HCT116 (cell line): ENCODE results near the gene ITGA1. TPM values are rescaled to one million over a fixed set of nuclear protein-coding genes. Genes with fewer than 3 reads are reported as not detected.

Experiments used
- ATAC-seq: fragments of 200-7000 bp; cut with Tn5 transposase; 2 replicates; pipeline ENCODE4 v1.9.1; 2020; ENCODE audit warnings: mild to moderate bottlenecking, moderate library complexity
- BruUV-seq: library from RNA; stranded (reverse); fragments of 400-500 nt; replicated peaks from 2 replicates; lab custom pipeline; 2021; lab: Mats Ljungman, UMichigan
- CTCF ChIA-PET: fragments of 300-600 bp; sonication (Branson Sonifier 250); formaldehyde crosslinking; loops from one replicate; lab custom pipeline; 2021; ENCODE audit warnings: antibody characterized with exemption; lab: Charles Lee
- POLR2A ChIA-PET: fragments of 300-600, 350-600 bp; sonication (Branson Sonifier 250); formaldehyde crosslinking; loops from one replicate; lab custom pipeline; 2021; ENCODE audit warnings: antibody characterized with exemption; lab: Charles Lee
- RAD21 ChIA-PET, 2 experiments: fragments of 300-600 bp; sonication (Branson Sonifier 250); formaldehyde crosslinking; loops; one replicate each; lab custom pipeline; 2023; ENCODE audit warnings: low total read pairs in 2 of 2; ENCODE audit not compliant: uncharacterized antibody in 2 of 2, unreplicated experiment in 2 of 2, low non-redundant PET in 1 of 2; lab: Charles Lee
- DNase-seq: peaks from one replicate; pipeline ENCODE4 v3.0.0-alpha.2; 2010; ENCODE audit warnings: low read depth, low spot score
- H2AFZ ChIP-seq: fragments of 200-600 bp; shearing (Covaris generic), sonication (generic); 2 replicates; pipeline ENCODE4 v1.6.1; 2017; ENCODE audit warnings: low read depth, mixed run types, mixed read lengths, antibody characterized with exemption, low read length; ENCODE audit not compliant: poor library complexity, severe bottlenecking
- H3K27ac ChIP-seq: 2 replicates; pipeline ENCODE4 v1.5.1; 2012; ENCODE audit warnings: low read depth, low read length
- H3K27me3 ChIP-seq: fragments of 200-600 bp; sonication (generic); 2 replicates; pipeline ENCODE4 v1.6.1; 2016; ENCODE audit warnings: mixed run types, low read length, mixed read lengths; ENCODE audit not compliant: insufficient read depth
- H3K36me3 ChIP-seq, 2 experiments: fragments of 200-500 bp in 1 of 2; fragments of 200-600 bp in 1 of 2; sonication (Bioruptor generic) in 1 of 2; sonication (generic) in 1 of 2; 2 replicates each; pipeline versions ENCODE4 v1.5.1 to v1.6.1; 2014 to 2016; ENCODE audit warnings: low read length in 2 of 2, inconsistent platforms in 1 of 2, mixed read lengths in 1 of 2, mixed run types in 1 of 2; ENCODE audit not compliant: insufficient read depth in 2 of 2, control insufficient read depth in 1 of 2
- H3K4me1 ChIP-seq, 2 experiments: fragments of 200-600 bp in 1 of 2; sonication (generic) in 1 of 2; 2 replicates each; pipeline versions ENCODE4 v1.5.1 to v1.6.1; 2012 to 2017; ENCODE audit warnings: low read length in 2 of 2, inconsistent platforms in 1 of 2, mild to moderate bottlenecking in 1 of 2, mixed read lengths in 1 of 2, mixed run types in 1 of 2, moderate library complexity in 1 of 2; ENCODE audit not compliant: insufficient read depth in 2 of 2, control insufficient read depth in 1 of 2
- H3K4me2 ChIP-seq: fragments of 200-600 bp; sonication (generic); 2 replicates; pipeline ENCODE4 v1.6.1; 2017; ENCODE audit warnings: mixed run types, low read length, mixed read lengths
- H3K4me3 ChIP-seq, 2 experiments: fragments of 200-600 bp in 1 of 2; sonication (generic) in 1 of 2; replicated peaks in 1 of 2; 2 replicates each; pipeline ENCODE4 v1.5.1; 2011 to 2016; ENCODE audit warnings: low read length in 2 of 2, control low read depth in 1 of 2, low read depth in 1 of 2, mild to moderate bottlenecking in 1 of 2, mixed read lengths in 1 of 2, mixed run types in 1 of 2
- H3K79me2 ChIP-seq: fragments of 200-600 bp; sonication (generic); 2 replicates; pipeline ENCODE4 v1.6.1; 2017; ENCODE audit warnings: mild to moderate bottlenecking, mixed run types, low read length, moderate library complexity, mixed read lengths; ENCODE audit not compliant: insufficient read depth
- H3K9ac ChIP-seq: fragments of 200-600 bp; sonication (generic); 2 replicates; pipeline ENCODE4 v1.6.1; 2016; ENCODE audit warnings: low read length, mixed read lengths
- H3K9me2 ChIP-seq: fragments of 200-600 bp; sonication (generic), shearing (Covaris generic); 2 replicates; pipeline ENCODE4 v1.6.1; 2017; ENCODE audit warnings: mixed run types, mild to moderate bottlenecking, moderate library complexity; ENCODE audit not compliant: insufficient read depth
- H3K9me3 ChIP-seq, 2 experiments: fragments of 200-500 bp in 1 of 2; fragments of 200-600 bp in 1 of 2; sonication (Bioruptor generic) in 1 of 2; sonication (generic) in 1 of 2; 2 replicates each; pipeline ENCODE4 v1.6.1; 2014 to 2017; ENCODE audit warnings: low read length in 2 of 2, mixed read lengths in 2 of 2, inconsistent platforms in 1 of 2, low read depth in 1 of 2, mild to moderate bottlenecking in 1 of 2, mixed run types in 1 of 2, moderate library complexity in 1 of 2; ENCODE audit not compliant: control insufficient read depth in 1 of 2, insufficient read depth in 1 of 2
- H4K20me1 ChIP-seq: fragments of 200-600 bp; sonication (generic), shearing (Covaris generic); 2 replicates; pipeline ENCODE4 v1.6.1; 2017; ENCODE audit warnings: mixed run types, mild to moderate bottlenecking, moderate library complexity; ENCODE audit not compliant: insufficient read depth
- EZH2phosphoT487 ChIP-seq: fragments of 200-600 bp; IDR thresholded peaks from 2 replicates; pipeline ENCODE4 v1.6.1; 2018; ENCODE audit warnings: antibody characterized with exemption, borderline replicate concordance
- FOSL1 ChIP-seq: IDR thresholded peaks from 2 replicates; pipeline ENCODE4 v1.6.1; 2012; ENCODE audit warnings: low read depth
- MAX ChIP-seq: IDR thresholded peaks from 2 replicates; pipeline ENCODE4 v1.6.1; 2012
- POLR2A ChIP-seq: IDR thresholded peaks from 2 replicates; pipeline ENCODE4 v1.7.0; 2011; ENCODE audit warnings: borderline replicate concordance; ENCODE audit not compliant: insufficient read depth, insufficient read length; ENCODE audit errors: extremely low read depth
- POLR2AphosphoS5 ChIP-seq: IDR thresholded peaks from 2 replicates; pipeline ENCODE4 v1.6.1; 2011; ENCODE audit warnings: mild to moderate bottlenecking, low read depth, low read length, moderate library complexity
- SP1 ChIP-seq: IDR thresholded peaks from 2 replicates; pipeline ENCODE4 v1.6.1; 2012; ENCODE audit warnings: low read depth
- intact Hi-C: fragments of 100-400 bp; cut with micrococcal nuclease; formaldehyde crosslinking; loops from 2 replicates; pipeline ENCODE4 v1.10.0; 2022
- total RNA-seq: library from RNA; stranded (reverse); gene quantifications from one replicate; pipeline ENCODE4 v1.2.1, GENCODE V29; 2021; ENCODE audit not compliant: unreplicated experiment

Gene ITGA1
- total RNA-seq, 1 experiment from 2014 or later = 1.8 TPM

- Histone ChIP-seq H2AFZ (no peak overlapping the region), H3K27me3 (no peaks in the 10 kb centered on the region), H3K9me3 (no peaks in the 10 kb centered on the region), H3K9ac (no peak overlapping the region), H3K4me1 (no peaks in the 10 kb centered on the region), H3K4me3 (no peak overlapping the region), H4K20me1 (no peaks in the 10 kb centered on the region), H3K9me2 (no peaks in the 10 kb centered on the region), H3K4me2 (no peak overlapping the region), H3K79me2 (no peaks in the 10 kb centered on the region), H3K27ac (no peak overlapping the region), H3K36me3 (no peaks in the 10 kb centered on the region)
- DNase-seq = no peak
- ChIA-PET CTCF (no interaction called here), RAD21 (no interaction called here), POLR2A (no interaction called here)
- intact Hi-C loops = no loop called here
- ATAC-seq = no peak
- TF ChIP-seq EZH2phosphoT487 (no peak), POLR2AphosphoS5 (no peak), SP1 (no peak), FOSL1 (no peak)
- BruUV-seq = no TSS peak
Observed at GRCh38 chr5:52859628-52860027, 71.9 kb downstream of the ITGA1 start.

- TF ChIP-seq SP1 (no peak), POLR2A (no peak), MAX (no peak)
- TF ChIP-seq, all 23 proteins: peak for 0
- H3K4me3 ChIP-seq = no peak overlapping the region
- no peaks in the 10 kb centered on the region for H3K36me3 ChIP-seq
- no peak overlapping the region for H2AFZ ChIP-seq
- no peak overlapping the region for H3K9ac ChIP-seq
- ChIA-PET RAD21 (interaction anchor here in 1 of 2 experiments (0.7 kb wide), 1 partner anchor 552 kb away, joined by 6 read pairs; no protein-coding TSS in a partner anchor), POLR2A (no interaction called here), CTCF (no interaction called here)
- H3K4me2 ChIP-seq = no peak overlapping the region
- no peaks in the 10 kb centered on the region for H3K9me2 ChIP-seq
- BruUV-seq = no TSS peak
- DNase-seq = no peak
- H3K9me3 ChIP-seq = no peaks in the 10 kb centered on the region
- no peaks in the 10 kb centered on the region for H4K20me1 ChIP-seq
- no peak overlapping the region for H3K27ac ChIP-seq
- intact Hi-C loops = no loop called here
- H3K79me2 ChIP-seq = no peaks in the 10 kb centered on the region
- no peaks in the 10 kb centered on the region for H3K4me1 ChIP-seq
- ATAC-seq = no peak
- H3K27me3 ChIP-seq = no peaks in the 10 kb centered on the region
Observed at GRCh38 chr5:52861368-52861767, 73.7 kb downstream of the ITGA1 start.
